Testis (tissue), 3 donors: Measurements from ENCODE around the gene FGF4. TPM values are rescaled to one million over a fixed set of nuclear protein-coding genes. Genes with fewer than 3 reads are reported as not detected.

Experiments used
- DNase-seq: peaks from one replicate; pipeline ENCODE4 v3.0.0-alpha.2; 2019
- H3K27ac ChIP-seq, 2 donors: fragments of 200-600 bp; sonication (generic); one replicate each; pipeline ENCODE4 v1.5.1; 2019
- H3K27me3 ChIP-seq: fragments of 200-600 bp; sonication (generic); one replicate; pipeline ENCODE4 v1.5.1; 2019
- H3K36me3 ChIP-seq: fragments of 200-600 bp; sonication (generic); one replicate; pipeline ENCODE4 v1.5.1; 2017; ENCODE audit warnings: low read depth; ENCODE audit errors: missing control alignments
- H3K4me1 ChIP-seq: fragments of 200-600 bp; sonication (generic); one replicate; pipeline ENCODE4 v1.5.1; 2019
- H3K4me3 ChIP-seq, 2 donors: fragments of 200-600 bp; sonication (generic); one replicate each; pipeline ENCODE4 v1.5.1; 2017 to 2019
- H3K9me3 ChIP-seq: fragments of 200-600 bp; sonication (generic); one replicate; pipeline ENCODE4 v1.5.1; 2017
- CTCF ChIP-seq, 3 experiments: fragments of 450-650 bp in 2 of 3; fragments of 200-600 bp in 1 of 3; sonication (generic) in 1 of 3; IDR thresholded peaks; one replicate each; pipeline ENCODE4 v1.5.1; 2016 to 2019; ENCODE audit warnings: antibody characterized with exemption in 3 of 3, mild to moderate bottlenecking in 2 of 3, moderate library complexity in 1 of 3
- POLR2A ChIP-seq: fragments of 450-650 bp; IDR thresholded peaks from one replicate; pipeline ENCODE4 v1.6.1; 2017; ENCODE audit warnings: antibody characterized with exemption, mild to moderate bottlenecking, moderate library complexity
- WGBS, 2 donors: methylation state at CpG; one replicate each; pipeline ENCODE4 v1.1.5; 2018; 5-methylcytosine and 5-hydroxymethylcytosine counted together
- intact Hi-C: fragments of 100-400 bp; cut with DNase I; formaldehyde crosslinking; loops from one replicate; pipeline ENCODE4 v1.15.1; 2023; ENCODE audit warnings: low total_unique reads
- polyA plus RNA-seq: library from polyadenylated mRNA; stranded (reverse); fragments of 350-450 nt; fragmentation: Illumina TruSeq; extraction: RNeasy Lipid Tissue Mini Kit (QIAGEN cat#74804); gene quantifications from one replicate; pipeline ENCODE4 v1.2.3, GENCODE V29; 2014; ENCODE audit warnings: low read depth, low replicate concordance; ENCODE audit not compliant: insufficient read depth
- total RNA-seq, 2 donors: library from RNA; depleted of rRNA; stranded (reverse); fragments of >200 nt; gene quantifications; one replicate each; pipeline ENCODE4 v1.2.3, GENCODE V29; 2016

FGF4 gene
- total and polyA plus RNA-seq, 3 donors from 2014 or later, result 0.28 to 2.8 (median 0.87) TPM

DNA sequence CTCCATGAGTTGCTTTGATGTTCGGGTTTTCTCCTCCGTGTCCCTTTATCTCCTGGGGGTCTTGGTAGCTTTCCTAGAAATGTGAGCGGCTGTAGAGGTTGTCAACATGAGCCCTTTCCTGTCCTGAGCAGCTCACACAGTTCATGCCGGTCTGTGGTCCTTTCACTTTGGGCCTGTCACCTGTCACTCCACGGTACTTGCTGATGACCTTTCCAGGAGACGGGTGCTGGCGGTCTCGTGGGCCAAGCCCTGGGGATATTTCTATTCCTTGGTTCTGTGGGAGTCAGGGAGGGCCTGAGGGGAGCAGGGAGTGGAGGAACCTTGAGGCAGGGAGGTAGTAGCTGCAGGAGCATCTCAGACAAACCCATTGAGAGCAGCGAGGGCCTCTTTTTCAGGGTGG lies 20.9 kb upstream of the FGF4 start:
- H3K4me1 ChIP-seq, result no peaks in the 10 kb centered on the region

GRCh38 chr11:69791276-69792180 lies 16.4 kb upstream of the FGF4 start:
- peak; percentile 29 for DNase-seq
- H3K27ac ChIP-seq, result no peak overlapping the region
- H3K4me1 ChIP-seq, result no peaks in the 10 kb centered on the region

More for the DNA sequence above, 20.9 kb upstream of the FGF4 start:
- Histone ChIP-seq H3K27me3 (no peaks in the 10 kb centered on the region), H3K27ac (no peak overlapping the region), H3K36me3 (no peaks in the 10 kb centered on the region), H3K4me3 (no peak overlapping the region), H3K9me3 (no peaks in the 10 kb centered on the region)
- intact Hi-C loops, result no loop called here
- no peak for TF ChIP-seq POLR2A
- TF ChIP-seq CTCF (IDR thresholded peaks at IDR 0.05), result no peak
- DNase-seq, result no peak
- 85 to 90% methylated on average over 3 to 9 of the region's 9 CpGs for WGBS, 2 donors

DNA sequence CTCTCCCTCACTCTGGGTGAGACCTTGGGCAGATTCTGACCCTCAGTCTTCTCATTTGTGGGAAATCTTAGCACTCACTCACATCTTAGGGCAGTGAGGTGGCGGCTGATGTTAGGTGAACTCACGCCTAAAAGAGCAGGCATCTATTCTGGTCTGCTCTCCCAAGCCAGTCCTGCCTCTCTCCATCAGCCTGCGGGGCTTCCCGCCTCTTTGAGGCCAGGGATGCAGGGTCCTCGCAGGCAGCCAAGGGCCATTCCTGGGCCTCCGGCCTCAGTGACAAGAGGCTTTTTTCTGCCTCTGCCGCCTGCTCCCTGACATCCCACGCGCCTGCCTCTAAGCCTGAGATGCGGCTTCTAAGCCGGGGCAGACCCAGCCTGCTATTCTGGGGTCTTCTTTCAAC lies 13.8 kb upstream of the FGF4 start:
- H3K4me3 ChIP-seq, result no peak overlapping the region

More at GRCh38 chr11:69791276-69792180, 16.4 kb upstream of the FGF4 start:
- H3K9me3 ChIP-seq, result no peaks in the 10 kb centered on the region
- intact Hi-C loops, result no loop called here
- H3K36me3 ChIP-seq, result no peaks in the 10 kb centered on the region
- 57 to 63% methylated on average over 18 to 25 of the region's 25 CpGs for WGBS, 2 donors
- H3K4me3 ChIP-seq, result no peak overlapping the region
- H3K27me3 ChIP-seq, result no peaks in the 10 kb centered on the region
- no peak for TF ChIP-seq CTCF (IDR thresholded peaks at IDR 0.05)

GRCh38 chr11:69787906-69788305 lies 12.8 kb upstream of the FGF4 start:
- TF ChIP-seq CTCF (IDR thresholded peaks at IDR 0.05) (no peak), POLR2A (no peak)
- no peaks in the 10 kb centered on the region for H3K9me3 ChIP-seq
- no peaks in the 10 kb centered on the region for H3K4me1 ChIP-seq
- H3K4me3 ChIP-seq, result no peak overlapping the region
- intact Hi-C loops, result no loop called here
- no peaks in the 10 kb centered on the region for H3K27me3 ChIP-seq
- no peak overlapping the region for H3K27ac ChIP-seq
- 84 to 91% methylated on average over 7 to 10 of the region's 10 CpGs for WGBS, 2 donors
- no peak for DNase-seq
- H3K36me3 ChIP-seq, result no peaks in the 10 kb centered on the region

More for the DNA sequence above, 13.8 kb upstream of the FGF4 start:
- no peak overlapping the region for H3K27ac ChIP-seq
- TF ChIP-seq CTCF (IDR thresholded peaks at IDR 0.05) (no peak), POLR2A (no peak)
- H3K4me1 ChIP-seq, result no peaks in the 10 kb centered on the region
- intact Hi-C loops, result no loop called here
- H3K27me3 ChIP-seq, result no peaks in the 10 kb centered on the region
- WGBS, 2 donors, result 88 to 93% methylated on average over 9 to 11 of the region's 11 CpGs
- H3K9me3 ChIP-seq, result no peaks in the 10 kb centered on the region
- no peaks in the 10 kb centered on the region for H3K36me3 ChIP-seq
- DNase-seq, result no peak

DNA sequence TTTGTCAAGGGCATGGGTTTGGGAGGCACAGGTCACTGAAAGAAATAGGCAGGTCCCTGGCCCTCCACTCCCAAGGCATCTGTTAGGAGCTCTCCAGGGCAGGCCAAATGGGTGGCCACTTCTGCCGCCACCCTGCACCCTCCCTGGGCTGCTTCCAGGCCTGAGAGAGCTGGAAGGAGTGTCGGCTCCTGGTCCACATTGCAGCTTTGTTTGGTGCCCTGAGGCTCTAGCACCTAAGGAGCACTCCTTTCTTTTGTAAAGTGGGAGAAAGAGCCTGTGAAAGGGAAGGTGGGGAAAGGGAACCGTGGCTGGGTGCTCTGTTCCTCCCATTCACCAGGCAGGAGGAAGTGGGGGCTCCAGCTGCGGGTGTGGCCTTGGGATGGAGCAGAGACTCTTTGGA lies 12.3 kb upstream of the FGF4 start:
- H3K9me3 ChIP-seq, result no peaks in the 10 kb centered on the region
- 77 to 82% methylated on average over 4 of the region's 4 CpGs for WGBS, 2 donors
- H3K36me3 ChIP-seq, result no peaks in the 10 kb centered on the region
- no peak overlapping the region for H3K4me3 ChIP-seq
- H3K4me1 ChIP-seq, result no peaks in the 10 kb centered on the region
- intact Hi-C loops, result no loop called here
- TF ChIP-seq POLR2A (no peak), CTCF (IDR thresholded peaks at IDR 0.05) (no peak)
- DNase-seq, result no peak
- H3K27me3 ChIP-seq, result no peaks in the 10 kb centered on the region
- no peak overlapping the region for H3K27ac ChIP-seq
